ENCODE data around the gene ALDH1A2.
"Not testable (repeated sequence)": the region's sequence is repeated elsewhere in the genome, so short reads cannot be mapped to it uniquely, and the experiment has no call there.

The ALDH1A2 gene

DNA sequence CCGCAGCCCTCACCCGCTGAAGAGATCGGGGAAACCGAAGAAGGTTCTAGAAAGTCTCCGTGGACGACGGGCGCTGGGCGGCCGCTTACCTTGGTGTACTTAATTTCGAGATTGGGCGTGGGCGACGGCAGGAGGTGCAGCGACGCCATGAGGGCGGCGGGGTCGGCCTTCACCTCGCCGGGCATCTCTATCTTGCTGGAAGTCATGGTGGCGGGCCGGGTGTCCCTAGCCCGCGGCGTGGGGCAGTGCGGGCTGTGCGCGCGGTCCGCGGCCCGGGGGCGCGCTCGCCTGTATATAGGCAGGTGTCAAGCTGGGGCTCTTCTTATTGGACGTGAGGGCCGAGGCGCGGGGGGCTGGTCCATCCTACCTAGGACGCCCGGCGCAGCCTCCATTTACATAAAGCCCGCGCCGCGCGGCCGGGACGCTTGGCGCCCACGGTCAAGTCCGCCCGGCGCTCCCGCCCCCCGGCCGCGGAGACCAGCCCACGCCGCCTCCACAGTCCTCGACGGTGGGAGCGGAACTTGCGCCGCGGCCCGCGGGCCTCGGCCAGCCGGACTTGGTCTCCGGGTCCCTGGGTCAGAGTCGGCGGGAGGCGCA lies at the start of gene ALDH1A2:
Gene ALDH1A2, minus strand, starts transcription at position 267 of the 597 bp plus-strand sequence. Its CDS starts 61 bp downstream, at position 206.
- no peak for DNase-seq (ENCODE audit: low read depth, low spot score)

DNA sequence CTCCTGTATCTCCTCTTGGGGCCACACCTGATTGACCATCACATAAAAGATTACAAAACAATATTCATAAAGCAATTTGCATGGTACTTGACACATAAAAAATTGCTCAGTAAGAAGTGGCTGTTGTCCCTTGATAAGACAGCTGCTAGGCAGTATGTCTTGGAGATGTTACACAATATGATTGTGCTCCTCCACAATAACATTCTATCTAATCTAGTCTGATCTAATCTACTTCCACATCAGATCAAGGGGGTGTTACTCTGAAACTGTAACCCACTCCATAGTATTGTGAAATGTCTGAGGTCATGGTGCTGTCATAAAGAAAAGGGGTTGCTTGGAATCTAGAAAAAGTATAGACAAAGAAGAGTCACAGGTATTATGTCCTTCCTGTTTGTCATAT lies 49.3 kb upstream of the ALDH1A2 start:
- DNase-seq (ENCODE audit: low read depth, low spot score) = no peak

DNA sequence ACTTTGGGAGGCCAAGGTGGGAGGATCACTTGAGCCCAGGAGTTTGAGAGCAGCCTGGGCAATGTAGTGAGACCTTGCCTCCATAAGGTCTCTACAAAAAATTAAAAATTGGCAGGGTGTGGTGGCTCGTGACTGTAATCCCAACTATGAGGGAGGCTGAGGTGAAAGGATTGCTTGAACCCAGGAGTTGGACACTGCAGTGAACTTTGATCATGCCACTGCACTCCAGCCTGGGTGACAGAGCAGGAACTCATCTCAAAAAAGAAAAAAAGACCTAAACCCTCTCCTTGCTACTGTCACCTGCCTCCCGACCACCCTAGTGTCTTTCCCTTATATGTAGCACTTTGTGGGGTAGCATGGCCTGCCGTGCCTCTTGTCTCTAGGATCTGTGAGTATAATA lies 48.9 kb upstream of the ALDH1A2 start:
- no peak for DNase-seq (ENCODE audit: low read depth, low spot score)

DNA sequence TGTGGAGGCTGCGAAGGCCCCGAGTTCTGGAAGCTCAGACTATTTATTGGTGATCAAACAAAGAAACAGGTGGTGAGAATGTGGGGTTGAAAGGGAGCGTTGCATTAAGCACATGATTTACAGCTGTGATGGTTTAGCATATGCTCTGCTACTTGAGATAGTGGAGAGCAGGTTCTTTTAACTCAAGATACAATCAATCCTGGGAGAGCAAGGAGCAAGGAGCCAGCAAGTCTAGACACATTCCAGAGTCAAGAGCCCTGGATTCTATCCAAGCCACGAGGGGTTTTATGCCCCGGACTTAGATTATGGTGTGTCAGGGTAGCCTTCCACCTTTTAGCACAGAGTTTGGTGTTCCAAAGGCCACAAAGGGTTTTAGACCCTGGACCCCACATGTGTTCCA lies 47.8 kb upstream of the ALDH1A2 start:
- DNase-seq (ENCODE audit: low read depth, low spot score) = not testable (repeated sequence)

DNA sequence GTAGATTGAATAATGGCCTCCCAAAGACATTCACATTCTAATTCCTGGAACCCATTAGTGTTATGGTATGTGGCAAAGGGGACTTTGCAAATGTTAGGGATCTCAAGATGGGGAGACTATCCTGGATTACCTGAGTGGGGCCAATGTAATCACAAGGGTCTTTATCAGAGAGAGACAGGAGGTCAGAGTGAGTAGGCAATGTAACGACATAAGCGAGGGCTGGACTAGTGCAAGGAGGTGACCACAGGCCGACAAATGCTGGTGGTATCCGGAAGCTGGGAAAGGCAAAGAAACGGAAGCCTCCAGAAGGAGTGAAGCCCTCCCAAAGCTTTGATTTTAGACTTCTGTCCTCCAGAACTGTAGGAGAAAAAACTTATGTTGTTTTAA lies 46.2 kb upstream of the ALDH1A2 start:
- DNase-seq (ENCODE audit: low read depth, low spot score) = no peak

DNA sequence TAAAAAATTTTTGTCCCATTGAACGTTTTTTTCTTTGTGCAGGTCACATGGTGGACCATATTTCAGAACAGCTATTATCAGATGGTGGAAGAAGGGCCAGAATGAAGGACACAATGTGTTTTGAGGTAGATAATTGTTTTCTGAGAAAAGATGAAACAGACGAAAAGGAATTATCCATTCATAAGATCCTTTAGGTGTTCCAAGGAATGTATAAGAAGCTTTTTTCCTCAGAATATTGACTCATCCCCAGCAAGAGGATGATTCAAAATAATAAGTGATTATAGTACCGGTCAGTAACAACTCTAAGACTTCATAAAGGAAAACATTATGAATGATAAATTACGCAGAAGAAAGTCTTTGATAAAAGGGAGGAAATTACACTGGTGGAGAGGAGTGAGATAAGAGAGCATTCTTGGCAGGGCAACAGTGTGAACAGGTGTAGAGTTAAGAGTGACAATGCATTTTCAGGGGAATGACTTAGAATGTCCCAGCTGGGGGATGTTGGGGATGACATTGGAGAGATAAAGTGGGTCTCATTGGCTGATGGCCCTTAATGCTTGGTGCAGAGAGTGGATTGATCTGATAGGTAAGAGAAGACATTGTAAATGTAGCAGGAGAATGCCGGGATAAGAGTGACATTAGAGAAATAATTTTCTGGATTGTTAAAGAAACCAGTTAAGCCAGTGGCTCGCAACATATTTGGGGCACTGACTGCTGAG lies 45.6 kb upstream of the ALDH1A2 start:
- no peak for DNase-seq (ENCODE audit: low read depth, low spot score)

DNA sequence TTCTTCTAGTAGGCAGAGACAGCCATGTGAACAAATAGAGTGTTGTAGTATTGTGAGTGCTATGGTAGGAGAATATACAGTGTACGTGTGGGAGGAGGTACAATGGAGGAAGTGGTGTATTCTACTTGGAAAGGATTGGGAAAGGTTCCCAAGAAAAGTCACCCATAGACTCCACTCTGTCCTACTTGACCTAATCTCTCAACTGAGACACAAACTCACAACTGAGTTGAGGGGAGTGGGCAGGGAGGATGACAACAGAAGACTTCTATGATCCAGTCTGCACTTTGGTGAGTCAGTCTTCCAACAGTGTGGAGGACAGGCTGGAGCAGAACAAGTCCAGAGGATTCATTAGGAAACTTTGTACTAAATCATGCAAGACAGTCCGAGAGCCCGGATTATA lies 43.9 kb upstream of the ALDH1A2 start:
- no peak for DNase-seq (ENCODE audit: low read depth, low spot score)

DNA sequence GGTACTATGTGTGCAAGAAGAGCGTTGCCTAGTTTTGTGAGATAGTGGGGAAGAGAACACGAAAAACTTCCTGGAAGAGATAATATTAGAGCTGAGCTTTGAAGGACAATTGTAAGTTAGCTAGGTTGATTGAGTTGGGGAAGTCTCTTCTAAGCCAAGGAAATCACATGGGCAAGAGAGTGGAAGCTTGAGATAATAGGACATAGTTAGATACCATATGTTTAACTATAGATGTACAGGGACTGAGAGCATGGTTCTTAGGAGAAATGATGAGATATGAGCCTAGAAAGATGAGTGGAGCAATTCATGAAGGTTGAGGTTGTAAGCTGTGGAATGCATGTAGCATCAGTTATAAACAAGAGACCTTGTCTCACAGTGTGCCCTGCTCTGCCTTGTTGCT lies 42.6 kb upstream of the ALDH1A2 start:
- no peak for DNase-seq (ENCODE audit: low read depth, low spot score)

DNA sequence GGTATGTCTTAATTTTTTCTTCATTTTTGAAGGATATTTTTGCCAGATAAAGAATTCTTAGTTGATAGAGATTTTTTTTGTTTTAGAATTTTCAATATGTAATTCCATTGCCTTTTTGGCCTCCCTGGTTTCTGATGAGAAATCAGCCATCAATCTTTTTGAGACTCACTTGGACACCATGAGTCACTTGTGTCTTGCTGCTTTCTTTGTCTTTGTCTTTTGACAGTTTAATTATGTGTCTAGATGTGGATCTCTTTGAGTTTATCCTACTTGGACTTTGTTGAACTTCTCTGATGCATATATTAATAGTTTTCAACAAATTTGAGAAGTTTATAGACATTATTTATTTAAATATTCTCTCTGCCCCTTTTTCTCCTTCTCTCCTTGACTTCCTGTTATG lies 38.0 kb upstream of the ALDH1A2 start:
- no peak for DNase-seq (ENCODE audit: low read depth, low spot score)

DNA sequence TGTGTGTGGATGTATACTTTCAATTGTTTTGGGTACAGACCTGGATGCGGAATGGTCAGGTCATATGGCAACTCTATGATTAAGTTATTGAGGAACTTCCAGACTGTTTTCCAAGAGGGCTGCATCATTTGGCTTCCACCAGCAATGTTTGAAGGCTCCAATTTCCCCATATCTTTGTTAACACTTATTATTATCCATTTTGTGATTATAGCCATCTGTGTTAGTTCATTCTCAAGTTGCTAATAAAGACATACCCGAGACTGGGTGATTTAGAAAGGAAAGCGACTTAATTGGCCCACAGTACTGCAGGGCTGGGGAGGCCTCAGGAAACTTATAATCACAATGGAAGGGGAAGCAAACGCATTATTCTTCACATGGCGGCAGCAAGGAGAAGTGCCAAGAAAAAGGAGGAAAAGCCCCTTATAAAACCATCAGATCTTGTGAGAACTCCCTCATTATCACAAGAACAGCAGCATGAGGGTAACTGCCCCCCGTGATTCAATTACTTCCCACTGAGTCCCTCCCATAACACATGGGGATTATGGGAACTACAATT lies 31.1 kb upstream of the ALDH1A2 start:
- no peak for DNase-seq (ENCODE audit: low read depth, low spot score)

DNA sequence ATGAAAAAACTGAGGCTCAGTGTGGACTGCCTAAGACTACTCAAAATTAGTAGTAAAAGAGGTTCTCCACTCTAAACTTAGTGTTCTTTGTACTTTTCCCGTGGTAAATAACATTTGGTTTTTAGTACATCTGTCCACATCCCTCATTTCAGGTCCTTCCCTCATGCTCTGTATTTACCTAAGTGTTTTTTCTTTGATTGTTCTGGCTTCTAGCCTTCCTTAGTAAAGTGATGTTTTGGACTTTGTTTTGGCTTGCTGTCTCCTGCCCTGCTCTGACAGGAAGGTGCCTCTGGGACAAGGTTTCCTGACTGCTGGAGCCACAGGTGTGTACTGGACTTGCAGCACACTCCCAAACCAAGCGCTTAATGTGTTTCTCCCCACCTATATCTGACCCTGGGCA lies 29.9 kb upstream of the ALDH1A2 start:
- DNase-seq (ENCODE audit: low read depth, low spot score) = no peak

DNA sequence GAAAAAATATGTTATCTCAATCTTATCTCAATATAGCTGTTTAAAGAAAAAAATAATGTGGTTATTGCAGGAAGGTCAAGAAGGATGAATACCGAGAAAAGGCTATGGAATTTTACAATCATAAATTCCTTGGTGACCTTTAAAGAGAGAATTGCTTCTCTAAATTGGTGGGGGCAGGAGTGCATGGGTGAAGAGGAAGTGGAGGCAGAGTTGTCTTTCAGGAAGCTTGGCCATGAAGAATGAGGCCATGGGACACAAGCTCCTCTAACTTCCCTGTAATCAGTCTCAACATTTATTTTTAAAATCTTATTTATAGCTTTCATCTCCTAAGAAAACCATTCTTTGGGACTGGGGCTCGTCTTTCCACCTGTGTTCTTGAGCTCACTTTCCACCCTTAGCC lies 22.4 kb upstream of the ALDH1A2 start:
- no peak for DNase-seq (ENCODE audit: low read depth, low spot score)

DNA sequence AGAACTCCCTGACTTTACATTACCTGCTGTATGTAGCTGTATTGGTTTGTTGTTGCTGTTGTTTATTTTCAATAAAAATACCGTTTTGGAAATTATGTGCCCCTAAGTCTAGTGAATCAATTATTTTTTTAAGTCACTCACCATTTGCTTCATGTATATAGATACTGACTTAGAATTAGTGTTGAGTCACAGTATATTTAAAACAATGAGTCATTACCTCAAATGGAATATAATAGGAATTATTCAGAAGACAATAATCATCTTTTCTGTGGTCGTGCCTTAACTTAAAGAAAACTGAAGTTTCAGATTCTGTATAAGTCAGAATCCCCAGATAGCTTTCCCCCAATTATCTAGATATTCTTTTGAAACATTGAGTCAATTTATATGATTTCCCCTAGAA lies 21.0 kb upstream of the ALDH1A2 start:
- DNase-seq (ENCODE audit: low read depth, low spot score) = no peak

DNA sequence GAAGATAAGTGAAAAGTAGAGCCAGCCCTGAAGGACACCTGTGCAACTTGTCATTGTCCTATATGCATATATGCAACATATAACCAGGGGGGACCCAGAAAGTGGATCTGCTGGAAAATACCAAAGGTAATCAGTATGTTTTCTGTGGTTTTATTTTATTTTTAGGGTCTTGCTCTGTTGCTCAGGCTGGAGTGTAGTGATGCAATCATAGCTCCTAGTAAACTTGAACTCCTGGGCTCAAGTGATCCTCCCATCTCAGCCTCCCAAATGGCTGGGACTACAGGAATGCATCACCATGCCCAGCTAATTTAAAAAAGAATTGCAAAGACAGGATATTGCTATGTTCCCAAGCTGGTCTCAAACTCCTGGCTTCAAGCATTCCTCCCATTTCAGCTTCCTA lies 18.0 kb upstream of the ALDH1A2 start:
- DNase-seq (ENCODE audit: low read depth, low spot score) = no peak

DNA sequence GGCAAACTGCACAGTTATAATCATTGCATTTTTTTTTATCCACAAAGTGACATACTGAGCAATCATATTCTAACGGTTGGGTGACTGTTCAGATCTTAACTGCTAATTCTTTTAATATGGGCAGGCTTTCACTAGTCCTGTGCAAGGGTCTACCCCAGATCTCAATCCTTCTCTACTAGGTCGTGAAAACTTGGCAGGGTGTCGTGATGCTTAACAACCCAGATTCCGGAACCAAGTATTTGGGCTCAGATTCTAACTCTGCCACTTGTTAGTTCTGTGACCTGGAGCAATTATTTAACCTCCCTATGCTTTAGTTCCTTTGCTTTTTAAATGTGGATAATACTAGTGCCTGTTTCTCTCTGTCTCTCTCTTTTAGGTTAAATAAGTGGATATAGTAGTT lies 16.4 kb upstream of the ALDH1A2 start:
- no peak for DNase-seq (ENCODE audit: low read depth, low spot score)

DNA sequence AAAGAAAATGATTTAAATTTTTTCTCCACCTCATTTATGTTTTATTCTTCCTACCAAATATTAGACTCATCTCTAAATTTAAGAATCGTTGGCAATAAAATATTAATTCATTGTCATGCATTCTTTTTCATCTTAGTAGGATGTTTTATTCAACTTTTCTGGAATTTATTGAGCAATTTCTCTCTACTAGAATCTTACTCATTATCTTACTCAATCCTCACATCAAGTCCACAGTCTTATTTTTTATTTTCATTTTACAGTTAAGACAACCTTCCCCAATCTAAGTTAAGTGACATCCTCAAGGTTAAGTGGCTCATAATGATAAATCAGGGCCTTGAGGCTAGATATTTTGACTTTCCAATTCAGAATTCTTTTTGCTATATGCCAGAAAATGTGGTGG lies 15.9 kb upstream of the ALDH1A2 start:
- no peak for DNase-seq (ENCODE audit: low read depth, low spot score)

DNA sequence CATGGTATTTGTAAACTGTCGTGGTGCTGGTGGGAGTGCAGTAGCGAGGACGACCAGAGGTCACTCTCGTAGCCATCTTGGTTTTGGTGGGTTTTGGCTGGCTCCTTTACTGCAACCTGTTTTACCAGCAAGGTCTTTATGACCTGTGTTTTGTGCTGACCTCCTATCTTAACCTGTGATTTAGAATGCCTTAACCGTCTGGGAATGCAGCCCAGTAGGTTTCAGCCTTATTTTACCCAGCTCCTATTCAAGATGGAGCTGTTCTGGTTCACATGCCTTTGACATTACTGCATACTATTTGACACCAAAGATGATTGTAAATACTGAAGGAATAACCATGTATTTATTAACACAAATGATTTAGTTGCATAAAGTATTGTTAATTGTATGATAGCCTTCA lies 15.4 kb upstream of the ALDH1A2 start:
- DNase-seq (ENCODE audit: low read depth, low spot score) = not testable (repeated sequence)

DNA sequence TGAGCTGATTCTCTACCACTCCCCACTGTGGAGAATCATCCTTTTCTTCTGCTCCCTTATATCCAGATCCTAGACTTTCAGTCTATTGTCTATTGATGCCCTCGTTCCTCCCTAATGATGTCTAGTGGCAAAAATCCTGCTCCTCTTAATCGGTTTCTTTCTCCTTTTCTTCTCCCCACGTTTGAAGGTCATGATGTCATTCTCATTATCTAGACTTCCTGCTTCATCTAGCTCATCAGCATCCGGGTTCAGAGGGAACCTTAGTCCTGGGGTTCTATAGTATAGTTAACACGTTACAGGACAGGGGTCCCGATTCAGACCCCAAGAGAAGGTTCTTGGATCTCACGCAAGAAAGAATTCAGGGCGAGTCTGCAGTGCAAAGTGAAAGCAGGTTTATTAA lies 14.9 kb upstream of the ALDH1A2 start:
- DNase-seq (ENCODE audit: low read depth, low spot score) = no peak

DNA sequence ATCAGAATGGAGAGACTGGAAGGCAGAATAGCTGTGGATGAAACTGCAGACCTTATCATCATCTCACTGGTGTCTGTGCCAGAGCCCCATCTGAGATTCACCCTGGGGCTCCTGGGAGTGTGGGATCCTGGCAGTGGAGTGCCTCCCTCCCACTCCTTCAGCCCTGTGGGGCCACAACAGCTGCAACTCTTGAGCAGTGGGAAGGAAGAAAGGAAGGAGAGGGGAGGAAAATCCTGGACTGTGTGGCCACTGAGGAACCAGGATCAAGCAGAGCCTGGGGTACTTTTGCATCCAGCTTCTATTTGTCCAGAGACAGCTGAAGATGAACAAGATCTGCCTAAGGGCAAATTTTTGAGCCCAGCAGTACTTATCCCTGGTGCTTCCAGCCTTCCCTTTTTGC lies 13.1 kb upstream of the ALDH1A2 start:
- DNase-seq (ENCODE audit: low read depth, low spot score) = no peak

DNA sequence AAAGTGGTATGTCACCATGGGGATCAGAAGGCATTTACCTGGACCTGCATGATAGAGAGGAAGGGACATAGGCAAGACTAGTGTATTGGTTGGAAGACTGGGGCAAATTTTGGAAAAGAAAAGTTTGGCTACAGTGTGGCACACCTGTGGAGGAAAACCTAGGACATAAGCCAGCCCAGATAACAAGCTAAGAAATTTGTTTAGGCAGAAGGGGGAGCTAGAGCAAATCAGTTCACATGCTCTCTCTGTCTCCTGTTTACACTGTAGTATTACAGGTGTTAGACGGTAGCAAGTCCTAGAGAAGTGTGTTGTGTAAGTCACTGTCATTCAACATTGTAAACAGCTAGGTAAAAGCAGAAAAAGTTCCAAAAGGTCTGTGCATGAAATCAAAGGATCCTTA lies 11.9 kb upstream of the ALDH1A2 start:
- no peak for DNase-seq (ENCODE audit: low read depth, low spot score)

DNA sequence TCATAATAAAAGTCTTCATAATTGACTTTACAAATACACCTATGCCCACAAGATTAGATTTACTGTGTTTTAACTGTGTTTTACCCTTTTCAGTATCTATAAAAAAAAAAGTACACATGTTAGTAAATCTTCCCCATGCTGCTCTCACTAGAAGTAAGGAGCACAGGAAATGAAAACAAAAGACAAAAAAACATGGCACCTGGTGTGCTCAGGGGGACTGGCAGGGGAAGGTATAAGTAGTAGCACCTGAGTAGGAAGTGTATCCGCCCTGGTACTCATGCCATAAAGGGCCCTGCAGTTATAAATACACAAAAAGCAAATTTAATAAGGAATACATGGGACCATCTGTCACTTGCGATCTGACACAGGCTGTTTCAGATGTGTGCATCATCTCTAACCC lies 8.9 kb upstream of the ALDH1A2 start:
- no peak for DNase-seq (ENCODE audit: low read depth, low spot score)

DNA sequence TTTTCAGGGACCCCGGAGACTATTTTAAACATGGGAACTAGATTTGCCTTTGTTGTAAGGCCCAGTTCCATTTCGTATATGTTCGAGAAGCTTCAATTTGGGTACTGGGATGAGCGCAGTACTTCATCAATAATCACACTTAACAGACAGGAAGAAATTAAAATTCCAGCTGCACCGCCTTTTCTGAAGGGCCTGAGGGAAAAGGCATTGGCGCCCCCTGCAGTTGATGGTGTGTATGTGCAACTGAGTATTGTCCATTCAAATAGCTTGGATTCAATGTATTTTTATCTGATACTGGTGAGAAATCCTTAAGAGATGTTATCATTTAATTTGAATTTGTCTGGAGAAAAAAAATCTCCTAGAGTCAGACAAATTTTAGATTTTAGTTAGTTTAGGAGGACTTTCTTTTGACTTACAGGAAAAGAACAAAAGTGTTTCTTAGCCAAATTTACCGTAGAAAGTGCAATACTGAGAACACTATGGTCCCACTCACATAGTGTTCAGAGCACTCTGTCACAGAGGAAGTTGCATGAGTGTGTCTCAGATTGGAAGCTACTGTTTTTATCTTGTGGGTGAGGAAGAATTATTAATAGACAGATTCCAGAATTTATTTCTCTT lies 5.4 kb upstream of the ALDH1A2 start:
- no peak for DNase-seq (ENCODE audit: low read depth, low spot score)

DNA sequence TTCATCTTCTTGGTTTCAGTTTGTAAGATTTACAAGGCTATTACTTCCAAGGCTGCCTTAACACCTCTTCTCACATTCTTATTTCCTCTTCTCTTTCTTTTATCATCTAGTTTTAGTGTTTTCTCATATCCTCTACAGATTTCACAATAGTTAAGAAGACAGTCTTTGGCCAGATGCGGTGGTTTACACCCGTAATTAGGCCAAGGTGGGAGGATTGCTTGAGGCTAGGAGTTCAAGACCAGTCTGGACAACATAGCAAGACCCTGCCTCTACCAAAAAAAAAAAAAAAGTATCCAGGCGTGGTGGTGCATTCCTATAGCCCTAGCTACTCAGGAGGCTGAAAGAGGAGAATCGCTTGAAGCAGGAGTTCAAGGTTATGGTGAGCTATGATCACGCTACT lies 3.5 kb upstream of the ALDH1A2 start:
- DNase-seq (ENCODE audit: low read depth, low spot score) = no peak
